Amygdala (tissue), 56 donors: ENCODE data around the gene TNFRSF21.
A peak's percentile ranks its signal among the peaks of the same experiment; 100 is the strongest.
"Not testable (repeated sequence)": the region's sequence is repeated elsewhere in the genome, so short reads cannot be mapped to it uniquely, and the experiment has no call there.

Experiments
- DNase-seq, 56 donors: peaks; one replicate each; lab custom pipeline; 2025; lab: John Stamatoyannopoulos, UW

The TNFRSF21 gene, protein sequence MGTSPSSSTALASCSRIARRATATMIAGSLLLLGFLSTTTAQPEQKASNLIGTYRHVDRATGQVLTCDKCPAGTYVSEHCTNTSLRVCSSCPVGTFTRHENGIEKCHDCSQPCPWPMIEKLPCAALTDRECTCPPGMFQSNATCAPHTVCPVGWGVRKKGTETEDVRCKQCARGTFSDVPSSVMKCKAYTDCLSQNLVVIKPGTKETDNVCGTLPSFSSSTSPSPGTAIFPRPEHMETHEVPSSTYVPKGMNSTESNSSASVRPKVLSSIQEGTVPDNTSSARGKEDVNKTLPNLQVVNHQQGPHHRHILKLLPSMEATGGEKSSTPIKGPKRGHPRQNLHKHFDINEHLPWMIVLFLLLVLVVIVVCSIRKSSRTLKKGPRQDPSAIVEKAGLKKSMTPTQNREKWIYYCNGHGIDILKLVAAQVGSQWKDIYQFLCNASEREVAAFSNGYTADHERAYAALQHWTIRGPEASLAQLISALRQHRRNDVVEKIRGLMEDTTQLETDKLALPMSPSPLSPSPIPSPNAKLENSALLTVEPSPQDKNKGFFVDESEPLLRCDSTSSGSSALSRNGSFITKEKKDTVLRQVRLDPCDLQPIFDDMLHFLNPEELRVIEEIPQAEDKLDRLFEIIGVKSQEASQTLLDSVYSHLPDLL

DNA sequence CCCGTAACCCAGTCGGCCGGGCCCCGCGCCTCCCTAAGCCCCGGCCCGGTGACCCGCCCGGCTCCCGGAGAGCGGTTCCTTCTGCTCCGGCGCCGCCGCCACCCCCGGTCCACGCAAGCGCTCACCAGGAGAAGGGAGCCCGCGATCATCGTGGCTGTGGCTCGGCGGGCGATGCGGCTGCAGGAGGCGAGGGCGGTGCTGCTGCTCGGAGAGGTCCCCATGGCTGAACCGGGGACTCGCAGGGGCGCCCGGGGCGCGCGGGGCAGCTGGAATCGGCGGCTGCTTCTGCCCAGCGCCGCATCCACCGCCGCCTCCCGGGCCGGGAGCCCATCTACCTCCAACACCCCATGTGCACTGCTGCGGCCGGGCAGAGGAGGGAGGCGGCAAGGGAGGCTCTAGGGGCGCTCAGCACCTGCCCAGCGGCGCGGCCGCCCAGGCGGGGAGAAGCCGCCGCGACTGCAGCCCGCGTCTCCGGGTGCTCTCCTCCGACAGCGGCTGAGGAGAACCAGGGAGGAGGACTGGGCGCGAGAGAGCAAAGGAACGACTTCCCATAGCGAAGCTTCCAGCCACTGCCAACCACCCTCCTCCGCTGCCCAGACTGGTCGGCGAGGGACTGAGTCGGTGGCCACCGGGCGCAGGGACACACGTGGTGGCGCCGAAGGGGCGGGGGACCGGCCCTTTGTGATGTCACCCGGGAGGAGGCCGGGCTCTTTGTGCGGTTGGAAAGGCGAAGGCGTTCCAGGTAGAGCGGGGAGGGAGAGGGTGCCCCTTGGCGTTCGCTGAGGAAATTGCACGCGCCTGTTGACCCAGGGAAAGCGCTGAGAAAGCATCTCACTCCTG is at the start of gene TNFRSF21:
TNFRSF21 (minus strand) TSS at position 615 of the 840 bp plus-strand sequence; CDS start at position 221, 394 bp downstream.
- DNase-seq: peak; percentile 32 to 94 (median 87)

DNA sequence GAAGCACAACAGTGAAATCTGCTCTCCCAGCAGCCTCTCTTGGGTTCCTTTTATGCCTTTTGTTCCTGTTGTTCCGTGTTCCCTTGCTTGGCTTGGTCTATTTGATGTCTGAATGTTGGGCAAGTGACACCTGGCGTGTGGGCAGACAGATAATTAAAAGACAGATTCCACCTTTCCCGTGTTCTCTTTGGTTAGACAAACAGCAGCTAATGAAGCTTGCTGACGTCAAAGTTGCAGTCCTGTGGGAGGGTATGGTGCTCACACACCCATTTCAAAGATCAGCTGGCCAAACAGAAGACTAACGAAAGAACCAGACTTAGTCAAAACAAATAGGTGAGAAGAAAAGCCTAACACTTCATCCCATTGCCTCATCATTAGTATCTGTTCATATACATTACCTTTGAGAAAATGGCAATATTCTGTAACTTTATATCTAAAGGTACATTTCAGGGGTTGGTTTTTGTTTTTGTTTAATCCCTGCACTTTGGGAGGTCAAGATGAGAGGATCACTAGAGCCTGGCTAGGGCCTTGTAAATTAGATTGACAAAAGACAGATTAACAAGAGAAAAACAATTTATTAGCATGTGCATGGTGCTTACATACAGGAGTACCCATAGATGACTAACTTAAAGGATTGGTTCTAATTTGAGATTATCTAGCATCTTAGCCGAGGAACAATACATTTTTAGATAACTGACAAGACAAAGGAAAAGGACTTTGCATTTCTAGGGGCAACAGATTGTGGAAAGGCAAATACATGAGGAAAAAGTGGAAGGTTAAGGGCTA is 48.9 kb upstream of the TNFRSF21 start:
- no peak for DNase-seq

DNA sequence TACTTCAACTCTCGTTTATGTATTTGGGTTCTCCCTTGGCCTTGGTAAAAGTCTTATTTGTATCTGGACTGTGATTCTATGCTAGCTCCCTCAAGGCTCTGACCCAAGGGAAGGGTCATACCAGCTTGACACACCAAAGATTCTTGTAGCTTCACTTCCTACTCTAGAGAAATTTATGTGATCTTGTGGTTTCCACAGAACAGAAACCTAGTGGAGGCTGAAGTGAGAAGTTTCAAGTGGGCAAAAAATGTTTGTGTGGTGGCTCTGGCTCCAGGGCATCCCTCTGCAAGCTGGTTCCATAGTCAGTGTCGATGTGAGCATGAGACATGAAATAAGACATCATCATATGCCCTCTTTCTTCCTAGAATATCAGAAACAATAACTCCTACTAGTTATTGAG is 48.1 kb upstream of the TNFRSF21 start:
- DNase-seq: no peak

DNA sequence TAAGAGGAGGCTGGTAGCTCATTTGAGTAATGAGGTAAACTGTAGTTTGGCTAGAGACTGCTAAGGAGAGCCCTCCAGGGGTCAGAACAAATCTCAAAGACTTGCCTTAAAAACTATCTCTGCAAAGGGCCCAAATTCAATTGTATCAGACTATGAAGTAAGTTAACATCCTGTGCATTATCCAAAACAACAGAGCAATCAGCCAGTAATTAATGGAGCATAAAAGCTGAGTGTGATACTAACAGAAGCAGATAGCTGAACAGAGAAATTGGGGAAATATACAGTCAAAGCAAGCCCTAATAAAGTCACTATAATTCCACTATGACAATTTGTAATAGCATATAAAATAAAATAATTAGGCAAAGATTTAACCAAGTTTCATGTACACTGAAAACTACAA is 45.8 kb upstream of the TNFRSF21 start:
- DNase-seq: no peak

DNA sequence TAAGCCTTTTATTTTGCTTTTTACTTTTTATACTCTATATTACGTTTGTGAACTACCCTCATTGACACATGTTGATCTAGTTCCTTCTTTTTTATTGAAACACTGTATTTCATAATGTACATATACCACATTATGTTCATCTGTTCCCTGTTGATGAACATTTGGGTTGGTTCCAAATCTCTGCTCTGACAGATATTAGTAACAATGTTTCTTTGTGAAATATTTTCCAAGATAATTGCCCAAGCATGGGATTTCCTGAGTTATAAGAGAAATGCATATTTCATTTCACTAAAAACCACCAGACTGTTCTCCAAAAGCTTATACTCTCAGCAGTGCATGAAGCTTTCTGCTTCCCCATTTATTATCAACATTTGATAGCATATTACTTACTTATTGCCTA is 44.2 kb upstream of the TNFRSF21 start:
- no peak for DNase-seq

DNA sequence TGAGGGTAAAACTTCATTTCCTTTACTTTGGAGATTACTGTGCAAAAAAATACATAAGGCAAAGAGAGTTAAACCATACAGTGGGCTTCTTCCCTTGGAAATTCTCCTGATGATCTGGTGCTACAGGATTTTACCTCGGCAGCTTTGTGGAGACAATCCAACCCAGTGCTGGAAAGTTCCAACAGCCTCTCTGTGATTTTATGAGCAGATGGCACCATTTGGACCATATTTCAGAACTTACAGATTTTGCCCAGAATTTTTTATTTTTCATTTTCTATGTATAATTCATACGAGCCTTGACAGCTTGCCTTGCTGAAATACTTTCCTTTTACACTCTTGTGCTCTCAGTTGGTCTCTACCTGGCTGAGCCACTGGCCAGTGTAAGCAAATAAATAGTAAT is 43.3 kb upstream of the TNFRSF21 start:
- DNase-seq: no peak

DNA sequence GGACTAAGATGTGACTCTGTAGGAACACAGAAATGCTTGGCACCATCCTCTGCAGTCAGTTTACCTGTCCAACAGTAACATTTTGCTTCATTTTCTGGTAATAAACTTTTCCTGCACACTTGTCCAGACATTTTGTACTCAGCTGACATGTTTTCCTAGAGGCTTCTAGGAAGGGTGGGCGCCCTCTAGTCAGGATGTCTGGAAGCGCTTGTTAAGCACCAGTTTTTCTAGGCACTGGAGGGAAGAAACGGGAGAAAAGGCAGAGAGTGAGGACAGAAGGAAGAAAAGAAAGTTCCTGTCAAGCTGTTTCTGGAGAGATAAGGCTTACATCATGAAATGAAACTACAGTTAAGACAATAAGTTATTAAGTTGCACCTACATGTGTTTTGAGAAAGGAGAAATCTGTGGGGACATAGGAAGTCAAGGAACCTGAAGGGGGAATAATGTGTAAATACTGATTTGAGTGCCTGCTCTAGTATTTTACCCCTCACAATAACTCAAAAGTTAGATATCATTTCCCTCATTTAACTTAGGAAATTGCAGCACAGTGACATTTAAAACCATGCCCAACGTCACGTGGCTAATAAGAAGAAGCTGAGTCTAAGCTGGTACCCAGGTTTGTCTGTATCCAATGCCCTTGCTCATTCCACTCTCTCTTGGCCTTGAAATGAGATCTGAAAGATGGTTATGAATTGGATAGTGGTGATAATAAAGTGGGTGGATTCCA is 42.7 kb upstream of the TNFRSF21 start:
- no peak for DNase-seq

DNA sequence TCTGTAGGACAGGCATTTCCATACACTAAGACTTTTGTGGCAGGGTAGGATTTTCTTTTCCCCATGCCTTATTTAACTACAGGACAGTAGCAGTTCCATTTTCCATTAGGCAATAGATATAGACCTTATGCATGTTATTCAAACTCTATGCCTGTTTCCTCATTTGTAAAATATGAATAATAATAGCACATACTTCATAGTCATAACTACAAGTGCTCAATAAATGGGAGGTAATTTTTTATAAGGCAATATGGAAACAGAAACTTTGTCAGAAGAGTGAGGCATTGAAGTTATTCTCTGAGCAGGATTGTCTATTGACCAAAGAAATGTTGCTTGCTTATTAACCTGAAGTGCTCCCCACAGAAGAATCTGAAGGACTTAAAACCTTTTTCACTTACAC is 41.9 kb upstream of the TNFRSF21 start:
- no peak for DNase-seq

DNA sequence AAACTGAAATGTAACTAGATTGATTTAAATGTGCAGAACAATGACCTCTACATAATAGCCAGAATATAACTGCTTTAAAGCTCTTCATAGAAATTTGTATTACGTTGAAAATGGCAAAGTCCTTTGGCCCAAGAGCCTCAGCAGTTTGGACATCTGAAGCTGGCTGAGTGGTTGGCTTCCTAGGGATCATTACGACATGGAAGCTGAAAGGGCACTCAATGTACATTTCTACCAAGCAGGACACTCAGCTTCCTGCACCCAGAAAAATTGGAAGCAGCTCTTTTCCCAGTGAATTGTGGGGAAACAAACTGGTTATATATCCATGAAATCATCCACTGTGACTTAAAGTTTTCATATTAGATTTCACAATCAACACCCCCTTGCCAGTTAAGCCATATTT is 40.2 kb upstream of the TNFRSF21 start:
- DNase-seq: no peak

DNA sequence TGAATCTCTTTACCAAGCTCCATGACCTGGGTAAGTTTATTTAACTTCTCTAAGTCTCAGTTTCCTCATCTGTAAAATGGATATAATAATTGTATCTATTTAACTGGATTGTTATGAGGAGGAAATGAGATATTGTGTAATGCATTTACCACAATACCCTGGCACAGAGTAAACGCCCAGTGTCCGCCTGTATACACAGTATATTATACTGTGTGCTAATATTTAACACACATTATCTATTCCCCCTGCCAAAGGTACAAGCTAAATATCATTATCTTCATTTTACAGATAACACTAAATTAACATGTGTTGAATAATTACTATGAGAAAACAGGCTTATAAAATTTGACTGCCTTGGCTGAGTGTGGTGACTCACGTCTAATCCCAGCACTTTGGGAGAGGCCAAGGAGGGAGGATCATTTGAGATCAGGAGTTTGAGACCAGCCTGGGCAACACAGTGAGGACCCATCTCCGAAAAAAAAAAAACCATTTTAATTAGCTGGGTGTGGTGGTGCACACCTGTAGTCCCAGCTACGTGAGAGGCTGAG is 38.7 kb upstream of the TNFRSF21 start:
- no peak for DNase-seq

DNA sequence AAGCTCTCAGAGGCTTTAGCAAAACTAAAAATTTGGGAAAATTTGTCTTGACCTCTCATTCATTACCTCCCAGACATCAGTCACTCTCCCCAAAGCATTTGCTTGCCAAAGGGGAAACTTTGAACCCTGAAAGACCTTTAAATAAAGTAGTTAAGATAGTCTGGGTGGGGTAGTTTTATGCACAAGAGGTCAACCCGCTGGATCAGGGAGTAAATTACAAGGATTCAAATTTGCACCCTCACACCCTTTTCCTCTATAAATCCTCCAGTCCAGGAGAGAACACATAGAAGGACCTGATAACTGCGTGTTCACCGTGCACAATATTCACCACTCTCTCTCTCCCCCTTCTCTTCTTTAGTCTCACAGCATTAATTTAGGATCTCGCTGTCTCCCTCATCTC is 36.1 kb upstream of the TNFRSF21 start:
- DNase-seq: no peak

DNA sequence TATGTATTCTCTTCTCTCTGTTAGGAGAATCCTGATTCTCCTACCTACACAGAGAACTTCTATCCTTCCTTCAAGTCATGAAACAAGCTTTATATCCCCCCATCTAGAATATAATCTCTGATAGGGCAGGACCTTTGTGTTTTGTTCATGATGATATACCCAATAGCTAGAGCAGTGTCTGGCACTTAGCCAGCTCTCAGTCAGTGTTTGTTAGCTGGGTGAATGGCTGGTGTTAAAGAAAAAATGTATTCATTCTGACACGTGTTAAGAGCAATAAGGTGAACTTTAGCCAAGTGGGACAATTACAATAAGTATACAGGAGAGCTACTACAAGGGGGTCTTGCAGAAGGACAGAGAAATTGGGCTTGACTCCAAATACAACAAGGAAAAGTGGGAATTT is 34.3 kb upstream of the TNFRSF21 start:
- DNase-seq: peak in 1 of 56 donors; percentile 8

DNA sequence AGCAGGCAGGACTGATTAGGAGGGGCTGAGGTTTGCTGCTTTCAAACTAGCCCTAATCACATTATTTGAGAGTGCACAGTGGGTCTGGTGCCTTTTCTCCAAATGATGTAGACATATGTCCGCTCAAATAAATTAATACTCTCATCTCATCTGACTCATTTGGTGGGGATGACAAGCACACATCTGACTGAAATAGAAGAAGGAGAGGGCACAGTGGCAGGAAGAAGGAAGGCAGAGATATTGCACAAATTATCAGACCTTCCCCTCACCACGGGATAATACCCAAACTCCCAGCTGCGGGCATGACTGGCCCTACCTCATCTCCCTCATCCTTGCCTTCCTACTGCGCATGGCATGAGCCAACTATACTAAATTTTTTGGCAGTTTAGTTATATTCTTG is 33.9 kb upstream of the TNFRSF21 start:
- no peak for DNase-seq

DNA sequence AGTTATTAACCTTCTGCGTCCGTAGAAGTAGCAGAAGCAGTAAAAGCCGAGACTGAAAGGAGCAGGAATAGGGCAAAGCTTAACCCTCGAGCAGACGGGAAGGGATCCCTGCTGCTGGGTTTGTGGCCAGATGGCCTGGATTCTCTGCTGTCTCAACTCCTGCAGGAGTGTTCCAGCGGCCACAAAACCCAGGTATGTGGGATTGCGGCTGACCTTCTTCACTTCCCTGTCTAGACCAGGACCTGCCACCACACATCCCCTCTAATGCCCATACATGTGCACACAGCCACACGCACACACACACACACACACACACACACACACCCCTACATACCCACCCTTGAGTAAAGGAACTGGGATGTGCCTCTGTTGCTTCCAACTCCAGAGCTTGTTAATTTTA is 33.1 kb upstream of the TNFRSF21 start:
- DNase-seq: no peak

DNA sequence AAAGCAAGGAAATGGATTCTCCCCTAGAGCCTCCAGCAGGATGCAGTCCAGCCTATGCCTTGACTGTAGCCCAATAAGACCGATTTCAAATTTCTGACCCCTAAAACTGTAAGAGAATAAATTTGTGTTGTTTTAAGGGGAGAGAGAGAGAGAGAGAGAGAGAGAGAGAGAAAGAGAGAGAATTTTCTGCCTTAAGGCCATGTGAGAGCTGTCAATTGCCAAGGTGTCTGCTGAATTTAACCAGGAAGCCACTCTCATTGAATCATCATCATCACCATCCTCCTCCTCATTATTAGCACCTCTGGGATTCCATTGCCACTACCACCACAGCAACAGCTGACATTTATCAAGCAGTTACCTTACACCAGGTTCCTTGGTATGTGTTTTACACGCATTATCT is 27.8 kb upstream of the TNFRSF21 start:
- DNase-seq: no peak

DNA sequence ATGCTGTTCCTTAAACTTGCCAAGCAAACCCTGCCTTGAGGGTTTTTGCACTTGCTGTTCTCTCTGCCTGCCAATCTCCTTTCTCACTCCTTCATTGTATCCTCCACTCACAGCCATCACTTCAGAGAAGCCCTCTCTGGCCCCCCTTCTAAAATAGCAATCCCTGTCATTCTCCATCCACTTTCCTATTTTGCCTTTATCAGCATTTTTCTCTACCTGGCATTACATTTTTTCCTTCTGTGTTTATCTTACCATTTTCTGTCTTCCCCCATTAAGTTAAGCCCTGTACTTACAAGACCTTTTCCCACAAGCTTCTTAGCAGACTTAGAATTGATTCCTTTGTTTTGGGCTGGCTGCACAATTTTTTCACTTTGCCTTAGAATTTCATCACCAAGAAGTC is 26.6 kb upstream of the TNFRSF21 start:
- DNase-seq: no peak

DNA sequence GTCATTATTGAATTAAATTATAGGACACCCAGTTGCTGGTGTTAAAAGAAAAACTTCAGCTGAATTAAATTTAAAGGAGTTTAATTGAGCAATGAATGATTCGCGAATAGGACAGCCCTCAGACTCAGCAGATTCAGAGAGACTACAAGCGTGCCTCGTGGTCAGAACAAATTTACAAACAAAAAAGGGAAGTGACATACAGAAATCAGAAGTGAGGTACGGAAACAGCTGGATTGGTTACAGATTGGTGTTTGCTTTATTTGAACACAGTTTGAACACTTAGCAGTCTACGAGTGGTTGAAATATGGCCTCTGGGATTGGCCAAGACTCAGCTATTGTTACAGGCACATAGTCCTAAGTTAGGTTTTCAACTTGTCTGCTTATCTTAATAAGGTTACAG is 25.8 kb upstream of the TNFRSF21 start:
- no peak for DNase-seq

DNA sequence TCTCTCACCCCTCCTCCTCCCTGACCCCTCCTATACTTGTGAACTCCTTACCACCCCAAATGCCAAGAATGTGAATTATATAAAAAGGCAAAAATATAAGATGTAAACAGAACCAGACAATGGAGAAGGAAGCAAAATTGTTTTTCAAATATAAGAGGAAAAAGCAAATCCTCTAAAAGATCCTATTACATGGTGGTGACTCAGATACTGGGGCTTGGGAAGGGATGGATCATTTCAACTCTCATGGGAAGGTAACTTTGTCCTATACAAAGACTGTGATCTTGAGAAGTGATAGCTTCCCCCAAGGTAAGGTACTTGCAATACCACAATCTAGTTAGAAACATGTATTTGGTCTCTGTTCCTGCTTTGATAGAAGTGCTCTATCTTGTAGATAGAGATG is 24.6 kb upstream of the TNFRSF21 start:
- no peak for DNase-seq

DNA sequence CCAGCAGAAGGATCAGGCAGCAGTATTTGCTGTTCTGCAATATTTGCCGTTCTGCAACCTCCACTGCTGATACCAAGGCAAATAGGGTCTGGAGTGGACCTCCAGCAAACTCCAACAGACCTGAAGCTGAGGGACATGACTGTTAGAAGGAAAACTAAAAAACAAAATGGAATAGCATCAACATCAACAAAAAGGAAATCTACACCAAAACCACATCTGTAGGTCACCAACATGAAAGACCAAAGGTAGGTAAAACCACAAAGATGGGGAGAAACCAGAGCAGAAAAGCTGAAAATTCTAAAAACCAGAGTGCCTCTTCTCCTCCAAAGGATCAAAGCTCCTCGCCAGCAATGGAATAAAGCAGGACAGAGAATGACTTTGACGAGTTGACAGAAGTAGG is 18.9 kb upstream of the TNFRSF21 start:
- DNase-seq: not testable (repeated sequence)
